ENCODE results near the gene MASP2.

- no peak for TF ChIP-seq POLR2A (IDR thresholded peaks at IDR 0.05; ENCODE audit: low read length)
- no peak for TF ChIP-seq GATA1 (IDR thresholded peaks at IDR 0.05; ENCODE audit: low read depth, low read length)
Observed at GRCh38 chr1:10989095-10989494, 57.9 kb downstream of the MASP2 start.

Data from erythroblast (primary cell).